A549 treated with dexamethasone at 1 μM for 4 hours (cell line): ENCODE measurements around the gene ITM2A. TPM values are rescaled to one million over a fixed set of nuclear protein-coding genes. Genes with fewer than 3 reads are reported as not detected.

Source experiments
- total RNA-seq: library from RNA; stranded (reverse); fragments of 200-300 nt; extraction: Qiagen RNA extraction; gene quantifications from 5 replicates; pipeline ENCODE4 v1.2.3, GENCODE V29; 2022

ITM2A gene
- 0.07 TPM in 1 of 5 replicates, not detected in the others for total RNA-seq

GRCh38 chrX:79366873-79367749, at the start of gene ITM2A:
Gene ITM2A, minus strand, starts transcription at chrX:79367334. Its CDS starts 119 bp downstream, at chrX:79367215.

Other genes with a start within 250 kb of the ITM2A start
- gene GPR174, start 222.6 kb downstream of the ITM2A start, total RNA-seq = not detected in 5 replicates